ENCODE data around the gene ZBTB3. TPM values are rescaled to one million over a fixed set of nuclear protein-coding genes. Genes with fewer than 3 reads are reported as not detected.
A peak's percentile ranks its signal among the peaks of the same experiment; 100 is the strongest.

The ZBTB3 gene
- total RNA-seq (2014; rRNA removed; shearing (Covaris generic)) = 10.6 and 14.1 TPM in 2 replicates

DNA sequence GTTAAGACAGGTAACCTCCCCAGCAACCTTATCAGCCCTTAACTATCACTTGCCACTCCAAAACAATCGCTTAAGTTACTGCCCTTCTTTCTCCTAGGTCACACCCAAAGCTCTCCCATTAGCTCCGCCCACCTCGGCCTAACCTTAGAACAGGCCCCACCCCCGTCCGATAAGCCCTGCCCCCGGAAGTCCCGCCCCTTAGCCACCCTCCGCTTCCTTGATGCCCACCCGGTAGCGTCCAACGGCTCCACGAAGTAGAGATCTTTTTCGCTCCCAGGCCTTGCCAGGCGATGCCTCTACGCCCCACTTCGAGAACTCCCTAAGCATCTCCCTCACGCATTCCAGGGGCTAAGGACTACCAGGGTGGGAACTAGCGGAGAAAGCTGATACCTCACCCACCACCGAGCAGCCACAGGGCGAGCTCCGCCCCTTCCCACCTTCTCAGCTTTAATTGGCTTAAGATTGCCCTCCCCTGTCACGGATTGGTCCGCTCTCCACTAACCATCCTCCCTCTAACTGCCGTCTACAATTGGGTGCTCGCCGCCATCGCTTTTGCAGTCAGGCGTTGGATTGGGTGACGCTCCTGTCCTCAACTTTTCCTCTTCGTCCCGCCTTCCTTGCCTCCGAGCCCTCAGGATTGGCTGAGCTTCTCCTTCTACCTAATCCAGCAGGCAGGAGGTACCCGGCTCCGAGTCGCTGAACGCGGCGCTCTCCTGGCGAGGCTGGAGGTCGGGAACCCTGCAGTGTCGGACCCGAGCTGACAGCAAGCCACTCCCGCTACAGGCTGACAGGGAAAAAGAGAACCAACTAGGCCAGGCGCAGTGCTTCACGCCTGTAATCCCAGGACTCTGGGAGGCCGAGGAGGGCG lies at the start of gene ZBTB3:
Gene ZBTB3 (minus strand): TSS at position 425 of the 868 bp plus-strand sequence. CDS start 496 bp downstream, outside the sequence.
- in situ Hi-C loops (cut with HindIII; ENCODE audit: low sequenced_read_pairs) = no loop called here
- peak; percentile 100 for DNase-seq (ENCODE audit: low spot score)

DNA sequence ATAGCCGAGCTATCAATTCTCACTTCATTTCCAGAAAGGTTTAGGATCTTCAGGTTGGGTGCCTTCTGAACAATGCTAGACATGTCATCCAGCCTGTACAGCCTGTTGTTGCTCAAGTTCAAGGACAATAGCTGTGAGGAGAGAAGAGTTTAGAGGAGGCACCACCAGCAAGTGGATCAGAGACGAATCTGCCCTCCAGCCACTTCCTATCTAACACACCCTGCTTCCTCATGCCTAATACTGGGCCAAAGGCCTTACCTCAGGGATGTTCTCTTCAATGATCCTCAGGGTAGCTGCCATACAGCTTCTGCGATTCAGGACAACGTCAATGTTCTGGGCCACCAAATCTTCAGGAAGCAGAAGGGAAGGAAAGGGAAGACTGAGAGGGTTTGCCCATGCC lies 47.1 kb upstream of the ZBTB3 start:
- DNase-seq (ENCODE audit: low spot score) = no peak
- in situ Hi-C loops (cut with HindIII; ENCODE audit: low sequenced_read_pairs) = no loop called here

DNA sequence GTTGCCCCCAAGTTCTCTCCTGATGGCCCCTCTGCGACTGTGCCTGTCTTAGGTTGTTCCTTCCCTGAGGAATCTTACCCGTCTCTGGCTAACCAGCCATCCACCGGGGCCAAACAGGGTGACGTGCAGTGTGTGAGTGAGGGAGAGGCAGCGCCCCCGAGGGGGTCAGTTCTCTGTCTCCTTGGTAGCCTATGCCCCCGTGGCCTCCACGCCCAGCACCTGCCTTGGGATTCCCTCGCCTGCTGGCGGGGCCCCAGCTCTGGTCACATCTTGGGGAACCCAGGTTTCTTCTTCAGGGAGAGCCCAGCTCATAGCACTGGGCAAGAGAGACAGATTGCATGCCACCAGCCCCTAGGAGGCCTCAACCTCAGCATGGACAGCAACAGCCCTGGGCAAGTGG lies 45.5 kb upstream of the ZBTB3 start:
- in situ Hi-C loops (cut with HindIII; ENCODE audit: low sequenced_read_pairs) = no loop called here
- DNase-seq (ENCODE audit: low spot score) = no peak

DNA sequence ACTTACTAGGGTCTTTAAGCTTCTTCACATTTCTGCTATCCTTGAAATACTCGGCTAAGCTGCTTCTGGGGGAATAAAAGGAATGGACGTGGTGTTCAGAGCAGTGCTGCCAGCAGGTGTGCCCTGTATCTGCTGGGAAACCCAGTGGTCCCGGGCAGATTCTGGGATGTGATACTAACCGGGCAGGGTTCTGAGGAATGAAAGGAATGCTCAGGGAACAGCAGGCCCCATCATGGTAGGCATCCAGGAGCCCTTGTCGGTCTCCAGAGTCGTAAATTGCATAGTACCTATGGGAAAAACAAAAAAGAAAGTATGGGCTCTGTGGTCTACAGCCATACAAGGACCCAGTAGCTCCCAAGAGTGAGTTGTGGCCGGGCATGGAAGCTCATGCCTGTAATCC lies 42.3 kb upstream of the ZBTB3 start:
- in situ Hi-C loops (cut with HindIII; ENCODE audit: low sequenced_read_pairs) = no loop called here
- no peak for DNase-seq (ENCODE audit: low spot score)

DNA sequence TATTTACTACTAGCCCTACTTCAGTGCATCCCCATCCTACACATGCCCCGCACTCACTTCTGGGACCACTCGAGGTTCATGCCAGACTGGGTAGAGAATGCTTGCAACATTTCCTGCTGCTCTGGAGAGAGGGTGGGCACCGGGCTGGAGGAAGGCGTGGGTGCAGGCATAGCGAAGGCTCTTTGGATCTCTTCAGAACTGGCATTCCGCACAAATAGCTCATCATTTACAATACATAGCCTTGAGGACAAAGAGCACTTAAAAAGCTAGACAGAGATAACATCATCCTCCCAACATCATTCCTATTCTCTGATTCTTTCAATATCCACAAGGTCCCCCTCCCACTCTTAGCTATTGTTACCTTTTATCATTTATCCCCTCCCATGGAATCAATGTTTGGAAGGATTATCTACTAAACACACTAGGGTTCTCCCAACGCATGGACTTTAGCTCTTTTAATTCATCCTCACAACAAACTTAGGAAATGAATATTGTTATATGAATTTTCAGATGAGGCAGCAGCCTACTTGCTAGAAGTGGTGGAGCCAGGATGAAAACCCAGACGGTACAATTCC lies 40.3 kb upstream of the ZBTB3 start:
- no peak for DNase-seq (ENCODE audit: low spot score)

DNA sequence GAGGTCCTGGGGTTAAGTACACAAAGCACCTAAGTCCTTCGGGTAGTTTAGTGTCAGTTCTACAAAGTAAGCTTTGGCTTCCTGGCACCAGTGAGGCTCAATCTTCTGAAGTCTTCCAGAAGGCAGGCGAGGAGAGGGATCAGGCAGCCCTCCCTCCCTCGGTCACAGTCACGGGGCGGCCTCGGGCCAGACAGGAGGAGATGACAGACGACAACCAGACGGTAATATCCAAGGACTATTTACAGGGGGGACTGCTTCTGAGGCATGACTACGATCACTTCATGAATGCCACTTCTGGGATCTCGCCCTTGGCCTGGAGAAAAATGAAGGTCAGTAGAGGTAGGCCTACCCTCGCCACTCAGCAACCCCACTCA lies 38.2 kb upstream of the ZBTB3 start:
- in situ Hi-C loops (cut with HindIII; ENCODE audit: low sequenced_read_pairs) = no loop called here

More for the DNA sequence above, 40.3 kb upstream of the ZBTB3 start:
- in situ Hi-C loops (cut with HindIII; ENCODE audit: low sequenced_read_pairs) = no loop called here

DNA sequence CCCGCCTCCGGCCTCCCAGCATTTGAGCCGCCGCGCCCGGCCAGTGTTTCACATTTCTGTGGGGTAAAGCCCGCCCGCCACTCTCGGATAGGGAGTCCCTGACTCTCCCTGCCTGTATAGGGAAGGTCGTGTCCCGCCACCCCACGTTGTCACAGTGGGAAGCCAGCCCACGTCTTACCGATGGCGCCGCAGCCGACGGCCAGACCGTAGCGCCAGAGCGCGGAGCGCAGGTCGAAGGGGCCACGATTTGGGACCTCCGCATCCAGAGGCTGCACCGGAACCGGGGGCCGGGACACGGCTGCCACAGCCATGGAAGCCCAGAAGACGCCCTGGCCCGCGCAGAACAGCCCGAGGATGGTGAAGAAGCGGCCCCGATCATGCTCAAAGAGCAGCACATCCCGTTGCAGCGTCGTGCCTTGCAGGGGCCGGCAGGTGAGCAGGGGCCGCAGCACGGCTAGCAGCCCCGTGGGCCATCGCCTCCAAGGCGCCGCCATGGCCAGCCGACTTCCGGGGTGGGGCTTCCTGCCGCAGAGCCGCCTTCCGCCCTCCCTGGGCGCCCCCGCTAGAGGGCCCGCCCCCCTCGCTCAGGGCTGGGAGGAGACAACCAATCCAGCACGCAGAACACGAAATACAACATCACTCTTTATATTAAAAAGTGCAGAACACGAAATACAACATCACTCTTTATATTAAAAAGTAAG lies 37.7 kb upstream of the ZBTB3 start, which contains the start of gene TMEM223:
Gene TMEM223 (minus strand): TSS at position 506 of the 701 bp plus-strand sequence. CDS start 12 bp downstream, at position 494.
- DNase-seq (ENCODE audit: low spot score) = peak; percentile 82
- in situ Hi-C loops (cut with HindIII; ENCODE audit: low sequenced_read_pairs) = no loop called here

More for the DNA sequence above, 38.2 kb upstream of the ZBTB3 start:
- no peak for DNase-seq (ENCODE audit: low spot score)

DNA sequence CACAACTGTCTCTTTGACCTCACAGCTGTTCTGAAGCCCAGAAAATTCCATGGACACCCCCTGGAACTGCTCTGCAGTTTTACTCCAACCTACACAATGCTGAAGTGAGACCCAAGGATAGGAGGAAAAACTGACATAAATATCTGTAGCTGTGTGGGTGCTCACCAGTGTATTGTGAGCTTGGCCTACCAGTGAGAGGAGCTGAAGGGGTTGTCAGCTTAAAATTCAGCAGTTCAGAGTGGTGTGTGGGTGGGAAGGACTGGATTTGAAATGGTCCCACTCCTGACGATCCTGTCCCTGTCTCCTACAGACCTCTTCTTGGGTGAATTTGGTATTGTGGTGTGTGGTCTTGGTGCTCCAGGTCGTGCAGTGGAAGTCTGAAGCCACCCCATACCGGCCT lies 35.6 kb upstream of the ZBTB3 start:
- in situ Hi-C loops (cut with HindIII; ENCODE audit: low sequenced_read_pairs) = no loop called here
- DNase-seq (ENCODE audit: low spot score) = no peak

DNA sequence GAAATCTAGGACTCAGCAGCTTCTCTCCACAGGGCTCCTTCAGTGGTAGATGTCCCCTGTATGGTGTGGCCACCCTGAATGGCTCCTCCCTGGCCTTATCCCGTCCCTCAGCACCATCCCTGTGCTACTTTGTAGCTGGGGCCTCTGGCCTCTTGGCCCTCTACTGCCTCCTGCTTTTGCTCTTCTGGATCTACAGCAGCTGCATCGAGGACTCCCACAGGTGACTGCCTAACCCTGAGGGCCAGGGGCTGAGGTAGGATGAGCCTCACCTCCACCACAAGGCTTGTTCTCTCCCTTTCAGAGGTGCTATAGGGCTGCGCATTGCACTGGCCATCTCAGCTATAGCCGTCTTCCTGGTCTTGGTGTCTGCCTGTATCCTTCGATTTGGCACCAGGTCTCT lies 35.0 kb upstream of the ZBTB3 start:
- in situ Hi-C loops (cut with HindIII; ENCODE audit: low sequenced_read_pairs) = no loop called here
- no peak for DNase-seq (ENCODE audit: low spot score)

DNA sequence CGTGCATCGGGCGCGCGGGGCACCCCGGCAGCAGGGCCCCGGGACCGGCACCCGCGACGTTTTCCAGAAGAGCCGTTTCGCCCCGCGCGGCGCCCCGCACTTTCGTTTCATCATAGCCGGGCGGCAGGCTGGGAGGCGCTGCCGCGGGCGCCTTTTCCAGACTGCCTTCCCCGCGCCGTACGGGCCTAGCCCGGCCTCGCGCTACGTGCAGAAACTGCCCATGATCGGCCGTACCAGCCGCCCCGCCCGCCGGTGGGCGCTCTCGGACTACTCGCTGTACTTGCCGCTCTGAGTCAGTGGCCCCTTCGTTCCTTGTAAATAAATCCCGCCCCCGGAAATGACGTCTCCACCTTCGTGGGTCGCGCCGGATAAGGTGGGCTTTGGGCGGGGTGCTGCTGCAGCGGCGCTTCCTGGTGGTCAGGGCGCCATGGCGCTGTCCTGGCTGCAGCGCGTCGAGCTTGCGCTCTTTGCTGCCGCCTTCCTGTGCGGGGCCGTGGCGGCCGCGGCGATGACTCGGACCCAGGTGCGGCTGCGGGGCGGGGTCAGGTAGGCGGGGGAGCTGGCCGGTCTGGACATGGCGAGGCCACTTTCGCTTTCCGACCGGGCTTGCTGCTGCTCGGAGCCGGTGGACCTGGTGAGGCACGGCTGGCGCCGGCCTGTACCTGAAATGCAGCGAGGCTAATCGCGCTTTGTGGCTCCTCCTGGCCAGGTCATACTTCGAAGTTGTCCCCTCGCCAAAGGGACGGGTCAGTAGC lies 33.2 kb upstream of the ZBTB3 start, which contains the start of gene TMEM179B:
Gene TMEM179B (plus strand): TSS at position 398 of the 755 bp plus-strand sequence. CDS start 30 bp downstream, at position 428.
- peak; percentile 99 for DNase-seq (ENCODE audit: low spot score)
- in situ Hi-C loops (cut with HindIII; ENCODE audit: low sequenced_read_pairs) = no loop called here

DNA sequence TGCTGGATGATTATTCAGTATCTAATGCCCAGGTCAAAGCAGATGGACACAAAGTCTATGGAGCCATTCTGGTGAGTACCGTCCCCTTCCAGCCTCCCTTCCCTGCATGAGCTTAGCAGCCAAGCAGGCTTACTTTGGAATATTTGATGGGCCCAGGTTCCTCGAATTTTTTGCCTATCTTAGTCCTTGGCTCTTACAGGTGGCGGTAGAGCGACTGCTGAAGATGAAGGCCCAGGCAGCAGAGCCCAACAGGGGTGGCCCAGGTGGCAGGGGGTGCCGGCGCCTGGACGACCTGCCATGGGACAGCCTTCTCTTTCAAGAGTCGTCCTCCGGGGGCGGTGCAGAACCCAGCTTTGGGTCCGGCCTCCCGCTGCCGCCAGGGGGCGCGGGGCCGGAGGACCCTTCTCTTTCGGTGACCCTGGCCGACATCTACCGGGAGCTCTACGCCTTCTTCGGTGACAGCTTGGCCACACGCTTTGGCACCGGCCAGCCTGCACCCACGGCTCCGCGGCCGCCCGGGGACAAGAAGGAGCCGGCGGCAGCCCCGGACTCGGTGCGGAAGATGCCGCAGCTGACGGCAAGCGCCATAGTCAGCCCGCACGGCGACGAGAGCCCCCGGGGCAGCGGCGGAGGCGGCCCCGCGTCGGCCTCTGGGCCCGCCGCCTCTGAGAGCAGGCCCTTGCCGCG lies 32.5 kb upstream of the ZBTB3 start:
- in situ Hi-C loops (cut with HindIII; ENCODE audit: low sequenced_read_pairs) = no loop called here
- DNase-seq (ENCODE audit: low spot score) = peak; percentile 79

DNA sequence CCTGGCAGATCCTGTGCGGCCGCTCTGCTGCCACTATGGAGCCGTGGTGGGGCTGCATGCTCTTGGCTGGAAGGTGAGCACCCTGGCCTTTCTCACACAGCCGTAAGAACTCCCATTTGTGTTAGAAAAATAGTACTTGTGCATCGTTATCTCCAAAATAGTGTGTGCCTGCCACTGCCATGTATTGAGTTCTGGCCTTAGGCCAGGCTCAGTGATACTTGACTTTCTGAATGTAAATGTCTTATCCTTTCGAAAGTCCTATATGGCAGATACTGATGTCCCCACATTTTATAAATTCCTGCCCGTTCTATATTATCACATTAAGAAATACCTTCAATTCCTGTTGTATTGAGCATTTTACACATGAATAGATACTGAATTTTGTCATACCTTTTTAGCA lies 28.8 kb upstream of the ZBTB3 start:
- in situ Hi-C loops (cut with HindIII; ENCODE audit: low sequenced_read_pairs) = no loop called here
- DNase-seq (ENCODE audit: low spot score) = no peak

DNA sequence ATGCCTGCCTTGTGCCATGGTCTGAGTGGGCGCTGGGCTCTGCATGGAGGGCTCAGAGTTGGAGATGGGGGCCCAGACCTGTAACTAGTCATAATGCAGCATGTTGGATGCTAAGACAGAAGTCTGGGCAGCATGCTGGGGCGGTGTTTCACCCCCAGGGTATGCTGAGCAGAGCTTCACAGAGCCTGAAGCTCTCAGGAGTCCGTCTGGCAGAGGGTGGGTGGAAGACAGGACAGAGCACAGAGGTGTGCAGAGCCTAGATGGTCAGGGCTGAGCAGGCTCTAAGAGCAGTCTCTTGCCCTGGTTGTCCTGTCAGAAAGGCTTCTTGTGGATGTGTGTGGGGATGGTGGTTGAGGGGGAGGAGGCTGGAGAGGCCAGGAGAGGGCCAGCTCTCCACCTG lies 24.5 kb upstream of the ZBTB3 start:
- in situ Hi-C loops (cut with HindIII; ENCODE audit: low sequenced_read_pairs) = no loop called here
- no peak for DNase-seq (ENCODE audit: low spot score)

DNA sequence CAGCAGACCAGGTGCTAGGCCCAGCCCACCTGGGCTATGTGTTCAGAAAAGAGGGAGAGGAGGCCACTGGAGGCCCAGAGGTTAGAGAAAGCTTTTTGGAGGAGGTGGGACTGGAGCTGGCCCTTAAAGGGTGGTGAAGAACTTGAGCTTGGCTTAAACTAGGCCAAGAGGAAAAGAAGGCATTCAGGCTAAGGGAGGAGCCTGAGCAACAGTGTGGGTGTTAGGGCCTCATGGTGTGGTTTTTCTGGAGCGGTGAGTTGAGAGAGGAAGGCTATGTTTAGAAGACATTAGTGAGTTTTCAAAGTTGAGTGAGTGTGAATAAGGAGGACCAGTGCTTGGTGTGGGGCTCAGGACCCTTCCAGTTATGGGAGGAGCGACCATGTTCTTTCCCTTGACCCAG lies 23.4 kb upstream of the ZBTB3 start:
- in situ Hi-C loops (cut with HindIII; ENCODE audit: low sequenced_read_pairs) = no loop called here
- no peak for DNase-seq (ENCODE audit: low spot score)

DNA sequence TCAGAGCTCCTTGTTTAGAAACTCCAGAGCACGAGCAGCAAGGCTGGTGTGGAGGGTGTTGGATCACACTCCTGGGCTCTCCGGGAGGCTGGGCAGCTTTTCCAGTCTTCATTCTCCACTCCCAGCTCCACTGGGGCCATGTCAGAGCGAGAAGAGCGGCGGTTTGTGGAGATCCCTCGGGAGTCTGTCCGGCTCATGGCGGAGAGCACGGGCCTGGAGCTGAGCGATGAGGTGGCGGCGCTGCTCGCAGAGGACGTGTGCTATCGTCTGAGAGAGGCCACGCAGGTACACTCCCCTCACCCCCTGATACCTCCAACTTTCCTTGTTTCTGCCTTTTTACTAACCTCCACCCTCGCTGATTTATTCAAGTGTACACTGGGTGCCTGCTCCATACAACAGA lies 21.7 kb upstream of the ZBTB3 start:
- DNase-seq (ENCODE audit: low spot score) = no peak
- in situ Hi-C loops (cut with HindIII; ENCODE audit: low sequenced_read_pairs) = no loop called here

DNA sequence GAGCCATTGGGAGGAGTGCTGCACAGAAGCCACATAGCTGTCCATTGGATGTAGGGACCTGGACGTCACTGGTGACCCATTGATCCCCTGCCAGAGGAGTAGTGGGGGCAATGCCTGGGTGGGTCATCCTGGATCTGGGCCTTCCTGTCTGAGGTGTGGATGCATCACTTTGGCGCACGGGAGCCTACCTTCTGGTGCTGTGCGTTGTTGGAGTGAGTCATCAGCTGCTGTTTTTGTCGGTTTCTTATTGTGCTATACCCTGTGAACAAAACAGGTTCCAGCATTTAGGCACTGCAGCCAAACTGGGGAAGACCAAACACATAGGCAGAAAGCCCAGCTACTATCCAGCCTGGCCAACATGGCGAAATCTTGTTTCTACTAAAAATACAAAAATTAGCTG lies 20.4 kb upstream of the ZBTB3 start:
- in situ Hi-C loops (cut with HindIII; ENCODE audit: low sequenced_read_pairs) = no loop called here
- no peak for DNase-seq (ENCODE audit: low spot score)

DNA sequence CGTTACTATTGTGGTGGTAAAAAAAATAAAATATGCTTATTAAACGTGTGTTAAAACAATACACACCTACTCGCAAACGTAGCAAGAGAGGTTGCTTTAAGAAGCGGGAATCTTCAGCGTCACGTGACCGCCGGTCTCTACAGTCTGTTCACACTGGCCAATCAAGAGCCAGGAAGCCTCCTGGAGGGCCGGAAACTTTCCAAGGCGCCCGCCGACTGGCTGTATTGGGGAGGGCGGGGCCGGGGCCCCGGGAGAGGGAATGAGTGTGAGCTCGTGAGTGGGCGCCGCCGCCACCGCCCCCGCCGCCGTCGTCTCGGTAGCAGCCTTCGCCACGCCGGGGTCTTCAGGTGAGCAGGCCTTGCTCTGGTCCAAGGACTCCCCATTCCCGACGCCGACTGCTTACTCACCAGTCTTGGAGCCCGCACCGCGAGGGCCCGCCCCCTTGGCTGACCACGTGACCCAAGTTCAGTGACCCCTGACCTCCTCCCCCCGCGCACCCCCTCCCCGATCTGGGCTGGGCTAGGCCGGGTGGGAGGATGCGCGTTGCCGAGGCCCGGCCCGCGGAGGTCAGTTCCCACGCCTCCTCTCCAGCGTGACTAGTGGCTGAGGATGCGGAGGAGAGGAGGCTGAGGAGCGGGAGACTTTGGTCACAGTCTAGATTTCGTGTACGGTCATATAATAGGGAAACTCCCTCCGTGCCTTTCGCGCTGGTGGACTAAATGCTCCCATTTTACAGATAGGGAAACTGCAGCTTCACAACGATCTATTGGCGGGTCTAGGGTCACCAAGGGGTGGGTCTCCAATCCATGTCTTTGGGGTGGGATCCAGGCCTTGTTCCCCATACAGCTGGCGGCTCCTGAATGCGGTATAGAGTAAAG lies 17.4 kb upstream of the ZBTB3 start, which contains the start of gene TAF6L:
Gene TAF6L (plus strand): TSS at position 253 of the 878 bp plus-strand sequence. CDS start 4,388 bp downstream, outside the sequence.
- in situ Hi-C loops (cut with HindIII; ENCODE audit: low sequenced_read_pairs) = no loop called here
- DNase-seq (ENCODE audit: low spot score) = peak; percentile 99

DNA sequence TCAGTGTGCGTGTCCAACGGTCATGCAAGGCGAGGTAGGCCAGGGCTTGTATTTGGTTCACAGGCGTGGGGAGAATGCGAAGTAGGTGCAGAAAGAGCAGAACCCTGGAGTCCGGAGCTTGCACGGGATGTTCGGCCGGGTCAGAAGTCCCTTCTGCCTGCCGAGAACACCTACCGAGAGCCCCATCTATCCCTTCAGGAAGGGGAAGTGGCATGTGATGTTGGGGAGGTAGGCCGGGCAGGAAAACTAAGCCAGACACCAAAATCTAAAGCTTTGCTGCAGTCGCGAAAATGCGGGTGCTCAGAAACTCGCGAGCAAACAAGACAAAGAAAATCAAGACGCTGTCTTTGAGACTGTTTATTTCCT lies 16.8 kb upstream of the ZBTB3 start:
- no peak for DNase-seq (ENCODE audit: low spot score)
- in situ Hi-C loops (cut with HindIII; ENCODE audit: low sequenced_read_pairs) = no loop called here

Measured in G401 (cell line).